HG03354 (cell line): ENCODE results near the gene FLT3LG.
A peak's percentile ranks its signal among the peaks of the same experiment; 100 is the strongest.

Experiments used
- ATAC-seq: cut with Tn5 transposase; IDR thresholded peaks from one replicate; pipeline ENCODE4 v1.9.1; 2021; ENCODE audit warnings: mild to moderate bottlenecking; ENCODE audit not compliant: unreplicated experiment, poor library complexity, severe bottlenecking

Gene FLT3LG

DNA sequence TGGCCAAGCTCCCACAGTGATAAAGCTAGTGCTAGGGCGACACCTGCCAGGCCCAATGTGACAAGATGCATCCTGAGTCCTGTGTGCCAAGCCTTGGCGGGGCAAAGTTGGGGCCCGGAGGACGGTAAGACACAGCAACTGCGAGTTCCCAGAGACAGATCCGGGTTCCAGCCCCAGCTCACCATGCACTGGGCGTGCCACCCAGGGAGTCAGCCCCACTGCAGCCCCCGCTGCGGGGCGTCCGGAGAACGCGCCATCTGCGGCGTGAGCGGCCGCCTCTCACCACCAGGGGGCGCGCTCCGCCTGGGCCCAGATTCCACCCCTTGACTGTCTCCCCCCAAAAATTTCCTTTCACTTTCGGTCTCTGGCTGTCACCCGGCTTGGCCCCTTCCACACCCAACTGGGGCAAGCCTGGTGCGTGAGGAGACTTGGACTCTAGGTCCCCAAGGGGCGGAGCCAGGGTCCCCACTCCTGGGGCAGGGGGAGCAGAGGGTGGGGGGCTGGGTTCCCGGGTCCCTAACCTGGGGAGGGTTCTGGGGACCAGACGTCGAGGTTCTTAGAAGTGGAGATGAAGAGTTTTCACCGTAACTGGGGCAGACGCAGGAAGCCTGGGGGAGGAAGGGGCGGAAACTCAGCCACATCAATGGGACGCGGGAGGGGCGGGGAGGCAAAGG lies at the start of gene FLT3LG:
Gene FLT3LG (plus strand): TSS at position 348 of the 674 bp plus-strand sequence. CDS start 425 bp downstream, outside the sequence.
- peak; percentile 64 for ATAC-seq

DNA sequence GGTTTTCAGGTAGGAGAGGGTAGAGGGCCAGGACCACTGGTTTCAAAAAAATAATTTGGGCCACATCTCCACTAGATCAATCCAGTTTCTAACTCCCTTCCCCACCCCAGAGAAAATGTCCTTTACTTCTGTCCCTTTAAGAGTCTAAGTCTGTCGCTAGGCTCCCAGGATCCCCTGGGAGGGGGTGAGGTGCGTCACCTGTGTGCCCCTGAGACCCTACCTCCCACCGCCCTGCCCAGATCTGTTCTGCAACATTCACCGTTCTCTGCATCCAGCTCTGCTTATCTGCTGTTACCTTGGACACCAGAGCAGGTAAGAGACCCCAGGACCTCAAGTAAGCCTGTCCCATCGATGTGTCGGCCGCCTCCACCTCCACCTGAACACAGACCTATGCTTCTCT lies 48.8 kb upstream of the FLT3LG start, which contains the start of gene GFY:
Gene GFY (plus strand): TSS at position 211 of the 400 bp plus-strand sequence. CDS start 1,043 bp downstream, outside the sequence.
- no peak for ATAC-seq

GRCh38 chr19:49425922-49426592 lies 48.0 kb upstream of the FLT3LG start:
- ATAC-seq: no peak

DNA sequence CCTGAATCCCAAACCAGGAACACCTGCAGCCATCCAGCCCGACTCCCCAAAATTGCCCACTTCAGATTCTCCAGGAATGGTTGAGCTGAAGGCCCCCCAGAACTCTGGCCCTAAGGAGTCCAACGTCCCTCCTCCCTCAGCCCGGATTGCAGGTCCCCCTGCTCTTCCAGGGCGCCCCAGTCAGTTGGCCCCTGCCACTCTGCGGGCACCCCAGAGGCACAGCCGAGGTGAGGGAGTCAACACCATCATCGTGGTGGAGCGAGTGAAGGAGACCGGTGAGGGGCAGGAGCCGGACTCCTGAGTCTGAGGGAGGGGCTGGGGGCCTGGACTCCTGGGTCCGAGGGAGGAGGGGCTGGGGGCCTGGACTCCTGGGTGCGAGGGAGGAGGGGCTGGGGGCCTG lies 46.7 kb upstream of the FLT3LG start:
- ATAC-seq: no peak

GRCh38 chr19:49427855-49428546 lies 46.0 kb upstream of the FLT3LG start:
- no peak for ATAC-seq

- no peak for ATAC-seq
Observed at GRCh38 chr19:49428547-49429451, 45.2 kb upstream of the FLT3LG start.

GRCh38 chr19:49430172-49430677 lies 43.8 kb upstream of the FLT3LG start:
- no peak for ATAC-seq

DNA sequence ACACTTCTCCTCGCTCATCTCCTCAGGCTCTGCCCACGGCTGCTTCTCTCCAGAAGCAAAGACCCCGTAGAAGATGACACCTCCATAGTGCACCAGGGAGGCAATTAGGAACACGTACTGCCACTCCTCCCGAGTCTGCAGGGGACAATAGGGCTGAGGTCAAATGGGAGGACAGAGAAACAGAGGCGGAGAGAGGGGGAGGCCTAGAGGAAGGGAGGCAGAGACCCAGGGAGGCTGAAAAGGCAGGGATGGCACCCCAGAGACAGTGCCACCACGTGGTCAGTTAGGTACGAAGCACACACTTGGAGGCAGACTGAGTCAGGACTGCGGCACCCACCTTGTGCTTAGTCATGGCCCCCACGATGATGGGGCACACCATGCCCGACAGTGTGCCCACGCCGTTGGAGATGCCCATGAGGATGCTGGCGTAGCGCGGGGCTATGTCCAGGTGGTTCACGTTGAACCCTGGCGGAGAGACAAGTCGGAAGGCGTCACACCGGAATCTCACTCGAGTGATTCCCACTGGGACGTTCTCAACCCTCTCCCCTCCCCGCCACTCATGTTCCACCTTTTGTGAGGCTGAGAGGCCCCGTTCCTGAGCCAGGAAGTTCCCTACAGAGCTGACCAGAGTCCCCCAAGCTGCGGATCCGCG lies 43.2 kb upstream of the FLT3LG start:
- ATAC-seq: no peak

GRCh38 chr19:49431330-49431749 lies 42.7 kb upstream of the FLT3LG start:
- no peak for ATAC-seq

GRCh38 chr19:49432141-49433073 lies 41.6 kb upstream of the FLT3LG start:
- no peak for ATAC-seq

- no peak for ATAC-seq
Observed at GRCh38 chr19:49433240-49433901, 40.6 kb upstream of the FLT3LG start.

- ATAC-seq: no peak
Observed at GRCh38 chr19:49434907-49435583, 39.0 kb upstream of the FLT3LG start.

GRCh38 chr19:49435670-49436069 lies 38.3 kb upstream of the FLT3LG start:
- no peak for ATAC-seq

DNA sequence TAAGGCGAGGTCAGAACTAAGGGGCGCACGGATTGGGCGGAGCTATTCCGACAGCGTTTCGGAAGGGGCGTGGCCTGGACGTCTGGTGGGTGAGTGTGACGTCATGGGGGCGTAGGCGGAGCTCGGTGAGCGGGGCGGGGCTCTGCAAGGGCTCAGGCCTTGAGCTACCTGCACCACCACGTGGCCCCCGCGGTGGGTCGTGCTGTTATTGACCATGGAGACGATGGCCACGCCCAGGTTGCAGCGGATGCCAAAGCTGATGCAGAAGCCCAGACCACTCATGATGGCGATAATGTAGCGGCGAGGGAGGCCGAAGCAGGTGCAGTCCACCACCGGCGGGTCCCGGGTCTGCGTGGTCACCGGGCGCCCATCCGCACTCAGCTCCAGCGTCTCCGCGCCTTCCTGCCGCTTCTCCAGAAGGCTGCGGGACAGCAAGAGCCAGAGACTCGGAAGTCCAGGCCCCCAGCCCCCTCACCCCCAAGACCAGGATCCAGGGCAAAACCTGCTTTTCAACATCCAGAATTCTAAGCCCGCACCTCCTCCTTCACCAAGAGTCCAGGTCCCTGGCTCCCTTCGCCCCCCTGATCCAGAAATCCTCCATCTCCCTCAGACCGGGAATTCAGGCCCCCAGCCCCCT lies 37.5 kb upstream of the FLT3LG start:
- ATAC-seq: no peak

GRCh38 chr19:49437231-49437630 lies 36.8 kb upstream of the FLT3LG start:
- ATAC-seq: no peak

DNA sequence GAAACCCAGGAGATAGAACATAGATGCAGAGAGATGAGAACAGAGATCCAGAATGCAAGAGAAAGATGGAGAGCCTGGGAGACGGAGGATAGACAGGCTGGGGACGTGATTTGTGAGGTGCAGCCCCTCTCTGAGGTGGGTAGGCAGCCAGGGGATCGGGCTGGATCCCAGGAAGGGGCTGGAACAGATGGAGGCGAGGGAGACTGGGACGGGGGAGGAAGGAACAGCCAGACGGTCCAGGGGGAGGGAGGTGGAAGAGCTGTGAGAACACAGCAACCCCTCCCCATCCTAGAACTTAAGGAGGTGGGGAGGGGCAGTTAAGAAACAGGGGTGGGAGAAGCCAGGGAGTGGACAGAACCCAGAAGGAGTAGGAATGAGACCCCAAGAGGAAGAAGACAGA lies 35.8 kb upstream of the FLT3LG start:
- ATAC-seq: no peak

- ATAC-seq: no peak
Observed at GRCh38 chr19:49439836-49440235, 34.2 kb upstream of the FLT3LG start.
